ENCODE data around the gene PRRT2.

Gene PRRT2

DNA sequence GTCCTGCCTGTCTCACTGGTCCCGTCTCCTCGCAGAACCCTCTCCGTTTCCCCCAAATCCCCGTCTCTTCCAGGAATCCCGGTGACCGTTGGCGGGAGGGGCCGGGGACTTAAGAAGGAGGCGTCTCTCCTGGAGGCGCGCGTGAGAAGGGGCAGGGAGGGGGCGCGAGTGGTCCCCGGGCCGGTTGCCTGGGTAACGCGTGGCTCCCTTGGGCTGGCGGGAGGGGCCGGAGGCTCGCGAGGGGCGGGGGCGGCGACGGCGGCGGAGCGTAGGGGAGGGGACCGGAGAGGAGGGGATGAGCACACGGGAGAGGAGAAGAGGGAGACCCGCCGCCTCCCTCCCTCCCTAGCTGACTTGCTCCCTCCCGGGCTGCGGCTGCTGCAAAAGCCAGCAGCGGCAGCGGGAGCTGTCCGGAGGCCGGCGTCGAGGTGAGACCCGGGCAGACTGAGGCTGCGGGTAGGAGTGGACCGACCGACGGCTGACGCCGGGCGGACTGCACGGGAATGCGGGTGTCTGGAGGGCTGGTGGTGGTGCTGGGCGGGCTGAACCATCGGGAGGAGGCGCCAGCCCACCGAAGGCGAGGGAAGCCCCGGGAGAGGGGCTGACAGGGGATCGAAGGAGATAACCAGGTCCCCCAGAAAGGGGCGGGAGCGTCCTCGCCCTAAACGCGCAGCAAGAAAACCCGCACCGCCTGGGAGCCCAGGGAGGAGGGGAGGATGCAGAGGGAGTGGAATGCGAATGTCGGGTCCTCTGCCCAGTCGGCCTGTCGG, at the start of gene PRRT2:
PRRT2 (plus strand) TSS at position 298 of the 770 bp plus-strand sequence. CDS start 862 bp downstream, outside the sequence.
- peak within 1 kb of the TSS; percentile 45 for H3K4me3 ChIP-seq (ENCODE audit: low read depth, low read length)
- TF ChIP-seq, protein P1, sequence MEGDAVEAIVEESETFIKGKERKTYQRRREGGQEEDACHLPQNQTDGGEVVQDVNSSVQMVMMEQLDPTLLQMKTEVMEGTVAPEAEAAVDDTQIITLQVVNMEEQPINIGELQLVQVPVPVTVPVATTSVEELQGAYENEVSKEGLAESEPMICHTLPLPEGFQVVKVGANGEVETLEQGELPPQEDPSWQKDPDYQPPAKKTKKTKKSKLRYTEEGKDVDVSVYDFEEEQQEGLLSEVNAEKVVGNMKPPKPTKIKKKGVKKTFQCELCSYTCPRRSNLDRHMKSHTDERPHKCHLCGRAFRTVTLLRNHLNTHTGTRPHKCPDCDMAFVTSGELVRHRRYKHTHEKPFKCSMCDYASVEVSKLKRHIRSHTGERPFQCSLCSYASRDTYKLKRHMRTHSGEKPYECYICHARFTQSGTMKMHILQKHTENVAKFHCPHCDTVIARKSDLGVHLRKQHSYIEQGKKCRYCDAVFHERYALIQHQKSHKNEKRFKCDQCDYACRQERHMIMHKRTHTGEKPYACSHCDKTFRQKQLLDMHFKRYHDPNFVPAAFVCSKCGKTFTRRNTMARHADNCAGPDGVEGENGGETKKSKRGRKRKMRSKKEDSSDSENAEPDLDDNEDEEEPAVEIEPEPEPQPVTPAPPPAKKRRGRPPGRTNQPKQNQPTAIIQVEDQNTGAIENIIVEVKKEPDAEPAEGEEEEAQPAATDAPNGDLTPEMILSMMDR (IDR thresholded peaks at IDR 0.05; ENCODE audit: insufficient read depth, low read depth, low read length, missing control alignments) = no peak
- DNase-seq (ENCODE audit: low read depth) = peak; percentile 38

DNA sequence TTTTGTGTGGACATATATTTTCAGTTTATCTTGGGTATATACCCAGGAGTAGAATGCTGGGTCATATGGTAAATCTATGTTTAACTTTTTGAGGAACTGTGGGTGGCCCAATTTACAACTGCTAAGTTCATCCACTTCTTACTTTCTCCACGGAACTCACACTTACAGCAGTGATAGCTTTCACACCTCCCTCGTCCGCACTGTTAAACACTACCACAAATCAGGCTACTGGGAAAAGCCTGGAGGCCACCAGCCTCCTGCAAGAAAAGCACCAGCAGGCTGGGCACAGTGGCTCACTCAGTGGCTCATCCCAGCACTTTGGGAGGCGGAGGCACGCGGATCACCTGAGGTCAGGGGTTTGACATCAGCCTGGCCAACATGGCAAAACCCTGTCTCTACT, 48.7 kb upstream of the PRRT2 start:
- no peak for DNase-seq (ENCODE audit: low read depth)
- TF ChIP-seq, protein P1 (IDR thresholded peaks at IDR 0.05; ENCODE audit: insufficient read depth, low read depth, low read length, missing control alignments) = no peak
- H3K4me3 ChIP-seq (ENCODE audit: low read depth, low read length) = no peak overlapping the region

DNA sequence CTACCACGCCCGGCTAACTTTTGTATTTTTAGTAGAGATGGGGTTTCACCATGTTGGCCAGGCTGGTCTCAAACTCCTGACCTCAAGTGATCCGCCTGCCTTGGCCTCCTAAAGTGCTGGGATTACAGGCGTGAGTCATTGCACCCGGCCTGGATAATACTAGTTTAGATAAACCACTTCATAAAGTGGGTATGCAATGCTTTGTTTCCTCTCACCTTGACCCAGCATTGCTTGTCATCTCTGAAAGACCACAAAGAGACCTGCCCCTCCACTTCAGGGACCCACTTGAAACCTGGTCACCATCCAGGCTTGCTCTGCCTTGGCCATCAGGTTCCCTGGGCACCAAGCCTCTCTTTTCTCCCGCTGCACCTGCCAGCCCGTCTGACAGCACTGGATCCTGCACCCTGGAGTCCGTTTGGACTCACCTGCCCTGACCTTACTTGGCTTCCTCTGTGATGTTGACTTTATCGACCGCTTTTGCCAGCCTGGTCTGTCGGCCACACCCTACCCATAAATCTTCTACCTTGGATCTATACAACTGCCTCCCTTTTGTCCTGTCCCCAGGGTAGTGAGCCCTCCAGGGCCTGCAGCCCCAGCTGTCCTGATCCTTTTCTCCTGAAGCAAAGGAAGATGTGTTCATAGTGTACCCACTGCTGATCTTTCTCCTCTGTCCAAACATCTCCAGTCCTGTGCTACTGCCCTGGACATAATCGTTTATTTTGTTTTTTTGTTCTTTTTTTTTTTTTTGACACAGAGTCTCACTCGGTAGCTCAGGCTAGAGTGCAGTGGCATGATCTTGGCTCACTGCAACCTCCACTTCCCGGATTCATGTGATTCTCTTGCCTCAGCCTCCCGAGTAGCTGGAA, 46.6 kb upstream of the PRRT2 start:
- no peak for DNase-seq (ENCODE audit: low read depth)
- TF ChIP-seq, protein P1 (IDR thresholded peaks at IDR 0.05; ENCODE audit: insufficient read depth, low read depth, low read length, missing control alignments) = no peak
- no peak overlapping the region for H3K4me3 ChIP-seq (ENCODE audit: low read depth, low read length)

DNA sequence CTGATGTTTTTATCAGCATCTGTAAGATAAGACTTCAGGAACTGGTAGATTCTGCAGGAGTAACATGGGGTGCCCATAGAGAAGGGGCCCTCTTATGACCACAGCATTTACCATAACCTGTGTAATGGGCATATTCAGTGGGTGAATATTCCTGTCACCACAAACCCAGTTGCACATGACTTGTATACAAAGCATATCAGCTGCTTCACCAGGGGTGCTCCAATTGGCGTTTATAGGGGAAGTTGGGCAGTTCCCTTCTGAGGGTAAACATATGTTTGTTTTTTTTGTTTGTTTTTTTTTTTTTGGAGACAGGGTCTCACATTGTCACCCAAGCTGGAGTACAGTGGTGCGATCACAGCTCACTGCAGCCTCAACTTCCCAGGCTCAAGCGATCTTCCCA, 45.4 kb upstream of the PRRT2 start:
- no peak for DNase-seq (ENCODE audit: low read depth)
- TF ChIP-seq, protein P1 (IDR thresholded peaks at IDR 0.05; ENCODE audit: insufficient read depth, low read depth, low read length, missing control alignments) = no peak

DNA sequence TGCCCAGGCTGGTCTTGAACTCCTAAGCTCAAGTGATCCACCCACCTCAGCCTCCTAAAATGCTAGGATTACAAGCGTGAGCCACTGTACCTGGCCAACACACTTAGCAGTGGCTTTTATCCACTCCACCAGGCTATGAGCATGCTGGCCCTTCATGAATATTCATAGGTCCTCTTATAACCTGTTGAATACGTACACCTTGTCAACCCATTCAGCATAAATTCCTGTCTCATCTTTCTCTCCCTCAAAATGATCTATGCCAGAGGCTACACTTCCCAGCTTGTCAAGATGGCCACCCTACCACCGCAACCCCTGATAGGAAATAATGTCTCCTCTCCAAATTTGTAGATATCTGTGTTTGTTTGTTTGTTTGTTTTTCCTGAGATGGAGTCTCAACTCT, 44.9 kb upstream of the PRRT2 start:
- DNase-seq (ENCODE audit: low read depth) = no peak
- TF ChIP-seq, protein P1 (IDR thresholded peaks at IDR 0.05; ENCODE audit: insufficient read depth, low read depth, low read length, missing control alignments) = no peak

More for the DNA sequence above, 45.4 kb upstream of the PRRT2 start:
- no peak overlapping the region for H3K4me3 ChIP-seq (ENCODE audit: low read depth, low read length)

DNA sequence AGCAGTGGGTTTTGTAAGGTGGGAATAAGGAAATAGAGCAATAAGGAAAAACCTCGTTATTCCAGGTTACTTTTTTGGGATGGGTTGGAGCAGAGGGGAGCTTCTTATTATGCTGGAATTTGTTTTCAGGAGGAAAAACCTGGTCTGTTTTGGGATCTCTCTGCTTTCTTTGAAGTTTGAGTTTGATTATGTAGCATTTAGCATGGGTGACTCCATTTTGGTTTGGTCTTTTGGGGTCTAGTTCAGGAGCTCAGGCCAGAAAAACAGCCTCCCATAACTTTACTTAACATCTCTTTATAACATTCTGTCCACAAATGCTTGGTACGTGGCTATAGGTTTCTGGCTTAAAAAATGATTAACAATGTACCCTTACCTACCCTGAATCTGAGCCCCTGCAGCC, 42.5 kb upstream of the PRRT2 start:
- H3K4me3 ChIP-seq (ENCODE audit: low read depth, low read length) = no peak overlapping the region
- no peak for DNase-seq (ENCODE audit: low read depth)
- TF ChIP-seq, protein P1 (IDR thresholded peaks at IDR 0.05; ENCODE audit: insufficient read depth, low read depth, low read length, missing control alignments) = no peak

More for the DNA sequence above, 44.9 kb upstream of the PRRT2 start:
- no peak overlapping the region for H3K4me3 ChIP-seq (ENCODE audit: low read depth, low read length)
